GM23338 (cell line): ENCODE data around the gene DNM2. TPM values are rescaled to one million over a fixed set of nuclear protein-coding genes. Genes with fewer than 3 reads are reported as not detected.

Source experiments
- ATAC-seq: fragments of 200-7000 bp; cut with Tn5 transposase; 3 replicates; pipeline ENCODE4 v1.9.1; 2020
- DNase-seq: peaks from one replicate; pipeline ENCODE4 v3.0.0-alpha.2; 2015; ENCODE audit warnings: low spot score
- H2AFZ ChIP-seq: fragments of 200-600 bp; sonication (generic); 2 replicates; pipeline ENCODE4 v1.8.0; 2016; ENCODE audit warnings: antibody characterized with exemption, mild to moderate bottlenecking, moderate library complexity
- H3F3A ChIP-seq: fragments of 200-600 bp; sonication (generic); replicated peaks from 2 replicates; pipeline ENCODE4 v1.8.0; 2017; ENCODE audit warnings: antibody characterized with exemption, mixed run types, low read depth
- H3K27ac ChIP-seq: fragments of 200-600 bp; sonication (generic); 2 replicates; pipeline ENCODE4 v1.6.1; 2016; ENCODE audit warnings: low read depth
- H3K27me3 ChIP-seq: fragments of 200-600 bp; sonication (generic); 2 replicates; pipeline ENCODE4 v1.8.0; 2016; ENCODE audit warnings: mild to moderate bottlenecking, mixed run types, moderate library complexity; ENCODE audit not compliant: insufficient read depth
- H3K36me3 ChIP-seq: fragments of 200-600 bp; sonication (generic); 2 replicates; pipeline ENCODE4 v1.8.0; 2016; ENCODE audit warnings: mild to moderate bottlenecking; ENCODE audit not compliant: insufficient read depth
- H3K4me1 ChIP-seq: fragments of 200-600 bp; sonication (generic); 2 replicates; pipeline ENCODE4 v1.8.0; 2016; ENCODE audit warnings: mild to moderate bottlenecking, moderate library complexity; ENCODE audit not compliant: insufficient read depth
- H3K4me2 ChIP-seq: fragments of 200-600 bp; sonication (generic); 2 replicates; pipeline ENCODE4 v1.7.1; 2017; ENCODE audit warnings: mixed run types
- H3K4me3 ChIP-seq: fragments of 200-600 bp; sonication (generic); 2 replicates; pipeline ENCODE4 v1.6.1; 2016; ENCODE audit warnings: mixed run types
- H3K79me2 ChIP-seq: fragments of 200-600 bp; sonication (generic); replicated peaks from 2 replicates; pipeline ENCODE4 v1.8.0; 2017; ENCODE audit warnings: mild to moderate bottlenecking; ENCODE audit not compliant: insufficient read depth
- H3K9me2 ChIP-seq: fragments of 200-600 bp; sonication (generic); 2 replicates; pipeline ENCODE4 v1.8.0; 2017; ENCODE audit not compliant: insufficient read depth
- H4K20me1 ChIP-seq: fragments of 200-600 bp; sonication (generic); replicated peaks from 2 replicates; pipeline ENCODE4 v1.8.0; 2017; ENCODE audit warnings: mild to moderate bottlenecking; ENCODE audit not compliant: insufficient read depth
- H3K27ac Mint-ChIP-seq: 2 replicates; pipeline ENCODE4 v1.8.0; 2020; ENCODE audit warnings: inconsistent platforms, mild to moderate bottlenecking, moderate library complexity, mixed read lengths
- H3K27me3 Mint-ChIP-seq: 3 replicates; pipeline ENCODE4 v1.8.0; 2022; ENCODE audit warnings: low read depth, mild to moderate bottlenecking, moderate library complexity, mixed read lengths, inconsistent platforms; ENCODE audit not compliant: insufficient read depth, poor library complexity
- H3K36me3 Mint-ChIP-seq: 3 replicates; pipeline ENCODE4 v1.8.0; 2021; ENCODE audit warnings: low read depth, mild to moderate bottlenecking, inconsistent platforms, moderate library complexity, mixed read lengths
- H3K4me1 Mint-ChIP-seq: 3 replicates; pipeline ENCODE4 v1.8.0; 2020; ENCODE audit warnings: mild to moderate bottlenecking, inconsistent platforms, mixed read lengths
- H3K4me3 Mint-ChIP-seq: 3 replicates; pipeline ENCODE4 v1.8.0; 2021; ENCODE audit warnings: moderate library complexity, mild to moderate bottlenecking, inconsistent platforms, mixed read lengths
- H3K9me3 Mint-ChIP-seq: 3 replicates; pipeline ENCODE4 v1.8.0; 2020; ENCODE audit warnings: moderate library complexity, mild to moderate bottlenecking, inconsistent platforms, mixed read lengths
- CREB1 ChIP-seq: fragments of 250-450 bp; sonication (Bioruptor Pico); IDR thresholded peaks from 2 replicates; pipeline ENCODE4 v1.5.0; 2020; ENCODE audit warnings: low read depth, mild to moderate bottlenecking, moderate library complexity
- CTCF ChIP-seq, 2 experiments: fragments of 200-600 bp in 1 of 2; sonication (generic) in 1 of 2; conservative IDR thresholded peaks; 2 replicates each; pipeline versions ENCODE4 v1.5.1 to v1.6.1; 2016 to 2017; ENCODE audit warnings: antibody characterized with exemption in 2 of 2, low read depth in 2 of 2, mild to moderate bottlenecking in 2 of 2, moderate library complexity in 1 of 2
- ETS1 ChIP-seq: IDR thresholded peaks from 2 replicates; pipeline ENCODE4 v1.6.1; 2016; ENCODE audit warnings: antibody characterized with exemption
- EZH2 ChIP-seq: fragments of 200-600 bp; sonication (generic); IDR thresholded peaks from one replicate; pipeline ENCODE4 v1.8.0; 2017; ENCODE audit warnings: antibody characterized with exemption, mild to moderate bottlenecking, low read depth; ENCODE audit not compliant: unreplicated experiment
- EZH2phosphoT487 ChIP-seq: fragments of 200-600 bp; sonication (generic); IDR thresholded peaks from one replicate; pipeline ENCODE4 v1.8.1; 2018; ENCODE audit warnings: antibody characterized with exemption; ENCODE audit not compliant: unreplicated experiment
- JUNB ChIP-seq: IDR thresholded peaks from one replicate; pipeline ENCODE4 v1.6.1; 2016; ENCODE audit warnings: antibody characterized with exemption; ENCODE audit not compliant: unreplicated experiment
- NANOG ChIP-seq: IDR thresholded peaks from 2 replicates; pipeline ENCODE4 v1.6.1; 2016; ENCODE audit warnings: antibody characterized with exemption, borderline replicate concordance
- POLR2AphosphoS5 ChIP-seq: IDR thresholded peaks from 2 replicates; pipeline ENCODE4 v1.6.1; 2016; ENCODE audit warnings: antibody characterized with exemption, low read depth
- STAT1 ChIP-seq: IDR thresholded peaks from one replicate; pipeline ENCODE4 v1.6.1; 2016; ENCODE audit warnings: antibody characterized with exemption; ENCODE audit not compliant: unreplicated experiment
- ZNF114 ChIP-seq: fragments of 250-450 bp; sonication (Bioruptor Pico); IDR thresholded peaks from 2 replicates; pipeline ENCODE4 v1.5.0; 2020; ENCODE audit warnings: mild to moderate bottlenecking, moderate library complexity
- ZNF331 ChIP-seq: fragments of 250-450 bp; sonication (Bioruptor Pico); IDR thresholded peaks from 2 replicates; pipeline ENCODE4 v1.5.0; 2020; ENCODE audit warnings: low read depth, mild to moderate bottlenecking, moderate library complexity
- ZNF462 ChIP-seq: fragments of 250-450 bp; sonication (Bioruptor Pico); IDR thresholded peaks from 2 replicates; pipeline ENCODE4 v1.5.0; 2020; ENCODE audit warnings: mild to moderate bottlenecking, moderate library complexity
- polyA plus RNA-seq: library from polyadenylated mRNA; unstranded; fragments of >200 nt; fragmentation: Nextera tagmentation; extraction: Ambion mirVana; gene quantifications from 2 replicates; pipeline ENCODE4 v1.2.1, GENCODE V29; 2016
- total RNA-seq: library from RNA; depleted of rRNA; stranded (reverse); fragments of >200 nt; shearing (Covaris generic); gene quantifications from 2 replicates; pipeline ENCODE4 v1.2.3, GENCODE V29; 2014
- TF ChIP-seq, protein P1 (sequence below): IDR thresholded peaks from one replicate; pipeline ENCODE4 v1.6.1; 2018; ENCODE audit warnings: antibody characterized with exemption; ENCODE audit not compliant: unreplicated experiment

DNM2 gene
- total and polyA plus RNA-seq, 2 experiments from 2014 or later: 40.7 to 138 TPM

DNA sequence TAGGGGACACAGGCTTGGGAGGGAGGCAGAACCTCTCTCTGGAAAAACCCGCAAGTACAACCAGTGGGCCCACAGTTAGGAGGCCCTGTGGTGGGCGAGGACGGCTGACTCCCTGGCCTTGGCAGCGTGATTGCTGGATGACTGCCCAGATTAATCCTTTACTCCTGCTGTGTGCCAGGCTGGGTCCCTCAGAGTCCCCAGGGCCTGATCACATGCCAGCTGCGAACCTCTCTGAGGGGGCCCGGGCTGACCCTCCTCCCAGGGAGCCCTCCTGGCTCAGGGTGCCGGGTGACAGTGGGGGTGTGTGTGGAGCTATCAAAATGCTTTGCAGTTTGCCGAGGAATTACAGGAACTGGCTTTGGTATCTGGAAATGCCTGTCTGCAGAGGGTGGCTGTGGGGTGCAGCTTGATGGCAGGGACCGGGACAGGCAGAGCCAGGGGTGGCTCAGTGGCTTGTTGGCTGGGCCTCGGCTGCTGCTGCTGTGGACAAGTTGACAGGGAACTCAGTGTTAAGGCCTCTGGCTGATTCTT, 48.9 kb downstream of the DNM2 start:
- peaks cover 5% of the 10 kb centered on the region for H3K27me3 Mint-ChIP-seq
- H3K4me3 ChIP-seq: no peak overlapping the region
- peaks cover 27% of the 10 kb centered on the region for H3K4me1 Mint-ChIP-seq
- no peaks in the 10 kb centered on the region for H3K27me3 ChIP-seq
- H3K36me3 Mint-ChIP-seq: peaks cover 10% of the 10 kb centered on the region
- H3K27ac ChIP-seq: no peak overlapping the region
- no peaks in the 10 kb centered on the region for H3K79me2 ChIP-seq
- H3K4me3 Mint-ChIP-seq: no peak overlapping the region
- H3K4me2 ChIP-seq: no peak overlapping the region
- H4K20me1 ChIP-seq: no peaks in the 10 kb centered on the region; the same call in none of the 2 replicates
- H3K36me3 ChIP-seq: no peaks in the 10 kb centered on the region
- H3K4me1 ChIP-seq: no peaks in the 10 kb centered on the region; the same call in 1 of the 2 replicates
- no peaks in the 10 kb centered on the region for H3K9me3 Mint-ChIP-seq
- ATAC-seq (no peak), DNase-seq (no peak)
- no peak for TF ChIP-seq CTCF (conservative IDR thresholded peaks at IDR 0.05; ENCODE audit: low read depth in 2 of 2)
- TF ChIP-seq ZNF331 (CRISPR knock-in tag): no peak
- TF ChIP-seq POLR2AphosphoS5: no peak
- no peak for TF ChIP-seq STAT1
- TF ChIP-seq ETS1: no peak
- TF ChIP-seq ZNF462 (CRISPR knock-in tag): no peak
- TF ChIP-seq JUNB: no peak
- TF ChIP-seq, protein P1, sequence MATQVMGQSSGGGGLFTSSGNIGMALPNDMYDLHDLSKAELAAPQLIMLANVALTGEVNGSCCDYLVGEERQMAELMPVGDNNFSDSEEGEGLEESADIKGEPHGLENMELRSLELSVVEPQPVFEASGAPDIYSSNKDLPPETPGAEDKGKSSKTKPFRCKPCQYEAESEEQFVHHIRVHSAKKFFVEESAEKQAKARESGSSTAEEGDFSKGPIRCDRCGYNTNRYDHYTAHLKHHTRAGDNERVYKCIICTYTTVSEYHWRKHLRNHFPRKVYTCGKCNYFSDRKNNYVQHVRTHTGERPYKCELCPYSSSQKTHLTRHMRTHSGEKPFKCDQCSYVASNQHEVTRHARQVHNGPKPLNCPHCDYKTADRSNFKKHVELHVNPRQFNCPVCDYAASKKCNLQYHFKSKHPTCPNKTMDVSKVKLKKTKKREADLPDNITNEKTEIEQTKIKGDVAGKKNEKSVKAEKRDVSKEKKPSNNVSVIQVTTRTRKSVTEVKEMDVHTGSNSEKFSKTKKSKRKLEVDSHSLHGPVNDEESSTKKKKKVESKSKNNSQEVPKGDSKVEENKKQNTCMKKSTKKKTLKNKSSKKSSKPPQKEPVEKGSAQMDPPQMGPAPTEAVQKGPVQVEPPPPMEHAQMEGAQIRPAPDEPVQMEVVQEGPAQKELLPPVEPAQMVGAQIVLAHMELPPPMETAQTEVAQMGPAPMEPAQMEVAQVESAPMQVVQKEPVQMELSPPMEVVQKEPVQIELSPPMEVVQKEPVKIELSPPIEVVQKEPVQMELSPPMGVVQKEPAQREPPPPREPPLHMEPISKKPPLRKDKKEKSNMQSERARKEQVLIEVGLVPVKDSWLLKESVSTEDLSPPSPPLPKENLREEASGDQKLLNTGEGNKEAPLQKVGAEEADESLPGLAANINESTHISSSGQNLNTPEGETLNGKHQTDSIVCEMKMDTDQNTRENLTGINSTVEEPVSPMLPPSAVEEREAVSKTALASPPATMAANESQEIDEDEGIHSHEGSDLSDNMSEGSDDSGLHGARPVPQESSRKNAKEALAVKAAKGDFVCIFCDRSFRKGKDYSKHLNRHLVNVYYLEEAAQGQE: no peak
- no peak for TF ChIP-seq EZH2
- TF ChIP-seq CREB1 (CRISPR knock-in tag): no peak
- TF ChIP-seq NANOG: no peak
- TF ChIP-seq ZNF114: no peak
- TF ChIP-seq EZH2phosphoT487: no peak
- H3F3A ChIP-seq: 0 out of 2 replicates have a peak, but pooled peaks cover 3% of the 10 kb centered on the region
- H3K27ac Mint-ChIP-seq: no peak overlapping the region
- H2AFZ ChIP-seq: no peak overlapping the region
- H3K9me2 ChIP-seq: no peaks in the 10 kb centered on the region
